GM13977 (cell line): ENCODE measurements around the gene EVI5.

ENCODE experiments used
- DNase-seq: peaks from one replicate; pipeline ENCODE4 v3.0.0; 2012; ENCODE audit warnings: low spot score
- CTCF ChIP-seq: IDR thresholded peaks from 2 replicates; pipeline ENCODE4 v1.5.1; 2012; ENCODE audit warnings: mild to moderate bottlenecking, control low read depth; ENCODE audit not compliant: insufficient read depth; ENCODE audit errors: extremely low read depth, missing control alignments
- in situ Hi-C: fragments of 300-500 bp; cut with MboI; formaldehyde crosslinking; loops from one replicate; pipeline ENCODE4 v1.12.0; 2022; ENCODE audit warnings: low sequenced_read_pairs, low pct_unique_long_range_greater_than_20kb, mixed read lengths, inconsistent platforms; ENCODE audit not compliant: unreplicated experiment

The EVI5 gene

GRCh38 chr1:92826792-92827191, 41.9 kb upstream of the EVI5 start:
- in situ Hi-C loops, result no loop called here

DNA sequence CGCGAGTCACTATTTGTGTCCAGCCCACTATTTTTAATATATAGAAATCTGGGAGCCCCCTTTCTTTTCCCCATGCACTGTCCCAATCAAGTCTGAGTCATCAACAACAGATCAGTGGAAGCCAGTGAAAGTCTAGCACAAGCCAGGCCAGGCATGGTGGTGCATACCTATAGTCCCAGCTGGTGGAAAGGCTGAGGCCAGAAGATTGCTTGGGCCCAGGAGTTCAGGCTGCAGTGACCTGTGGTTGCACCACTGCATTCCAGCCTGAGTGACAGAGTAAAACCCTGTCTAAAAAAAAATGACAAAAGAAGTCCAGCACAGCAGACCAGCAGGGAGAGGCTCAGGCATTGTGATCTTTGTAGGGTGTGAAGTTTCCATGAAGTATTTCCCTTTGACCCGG, 38.0 kb upstream of the EVI5 start:
- no peak for DNase-seq
- no peak for TF ChIP-seq CTCF

More at GRCh38 chr1:92826792-92827191, 41.9 kb upstream of the EVI5 start:
- TF ChIP-seq CTCF, result no peak
- no peak for DNase-seq

GRCh38 chr1:92820551-92820950, 35.6 kb upstream of the EVI5 start:
- in situ Hi-C loops, result no loop called here
- DNase-seq, result no peak
- TF ChIP-seq CTCF, result no peak

More for the DNA sequence above, 38.0 kb upstream of the EVI5 start:
- in situ Hi-C loops, result no loop called here

DNA sequence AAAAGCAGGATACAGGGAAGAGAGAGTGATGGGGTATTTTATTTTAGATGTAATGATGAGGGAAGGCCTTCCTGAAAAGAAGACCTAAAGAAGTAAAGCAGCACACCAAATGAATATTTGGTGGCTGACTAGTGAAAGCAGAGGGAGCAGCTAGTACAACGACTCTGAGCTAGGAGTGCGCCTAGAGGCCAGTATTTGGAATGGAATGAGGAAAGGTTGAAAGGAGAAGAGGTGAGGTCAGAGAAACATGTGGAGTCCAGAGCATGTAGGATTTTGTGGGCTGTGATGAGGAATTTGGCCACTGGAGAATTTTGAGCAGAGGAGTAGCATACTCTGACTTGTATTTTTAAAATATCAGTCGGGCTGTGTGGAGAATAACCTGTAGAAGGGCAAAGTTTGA, 35.1 kb upstream of the EVI5 start:
- DNase-seq, result no peak
- no peak for TF ChIP-seq CTCF
- in situ Hi-C loops, result no loop called here

- DNase-seq, result peak; percentile 55
- TF ChIP-seq CTCF, result peak; percentile 78
- in situ Hi-C loops, result no loop called here
These were observed 33.3 kb upstream of the EVI5 start for GRCh38 chr1:92817986-92818764.

GRCh38 chr1:92817137-92817697, 32.3 kb upstream of the EVI5 start:
- no peak for TF ChIP-seq CTCF
- in situ Hi-C loops, result no loop called here
- DNase-seq, result no peak

DNA sequence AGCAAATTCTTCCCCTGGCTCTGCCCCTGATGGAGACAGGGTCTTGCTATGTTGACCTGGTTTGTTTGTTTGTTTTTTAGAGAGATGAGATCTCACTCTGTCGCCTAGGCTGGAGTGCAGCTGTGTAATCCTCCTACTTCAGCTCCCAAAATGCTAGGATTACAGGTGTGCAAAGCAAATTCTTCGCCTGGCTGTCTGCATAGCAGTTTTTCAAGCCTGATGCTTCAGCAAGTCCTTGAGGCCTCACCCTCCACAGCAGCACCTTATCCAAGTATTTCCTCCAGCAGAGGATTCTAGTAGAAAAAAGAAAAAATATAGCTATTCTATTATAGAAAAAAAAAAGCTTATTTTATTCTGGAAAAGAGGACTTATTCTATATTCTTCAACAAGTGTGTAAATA, 31.8 kb upstream of the EVI5 start:
- DNase-seq, result no peak
- no peak for TF ChIP-seq CTCF
- in situ Hi-C loops, result no loop called here
